GM23338 (cell line): ENCODE data around the gene TPST2. TPM values are rescaled to one million over a fixed set of nuclear protein-coding genes. Genes with fewer than 3 reads are reported as not detected.

Experiments used
- ATAC-seq: fragments of 200-7000 bp; cut with Tn5 transposase; 3 replicates; pipeline ENCODE4 v1.9.1; 2020
- DNase-seq: peaks from one replicate; pipeline ENCODE4 v3.0.0-alpha.2; 2015; ENCODE audit warnings: low spot score
- H2AFZ ChIP-seq: fragments of 200-600 bp; sonication (generic); 2 replicates; pipeline ENCODE4 v1.8.0; 2016; ENCODE audit warnings: antibody characterized with exemption, mild to moderate bottlenecking, moderate library complexity
- H3F3A ChIP-seq: fragments of 200-600 bp; sonication (generic); replicated peaks from 2 replicates; pipeline ENCODE4 v1.8.0; 2017; ENCODE audit warnings: antibody characterized with exemption, mixed run types, low read depth
- H3K27ac ChIP-seq: fragments of 200-600 bp; sonication (generic); 2 replicates; pipeline ENCODE4 v1.6.1; 2016; ENCODE audit warnings: low read depth
- H3K27me3 ChIP-seq: fragments of 200-600 bp; sonication (generic); 2 replicates; pipeline ENCODE4 v1.8.0; 2016; ENCODE audit warnings: mild to moderate bottlenecking, mixed run types, moderate library complexity; ENCODE audit not compliant: insufficient read depth
- H3K36me3 ChIP-seq: fragments of 200-600 bp; sonication (generic); 2 replicates; pipeline ENCODE4 v1.8.0; 2016; ENCODE audit warnings: mild to moderate bottlenecking; ENCODE audit not compliant: insufficient read depth
- H3K4me1 ChIP-seq: fragments of 200-600 bp; sonication (generic); 2 replicates; pipeline ENCODE4 v1.8.0; 2016; ENCODE audit warnings: mild to moderate bottlenecking, moderate library complexity; ENCODE audit not compliant: insufficient read depth
- H3K4me2 ChIP-seq: fragments of 200-600 bp; sonication (generic); 2 replicates; pipeline ENCODE4 v1.7.1; 2017; ENCODE audit warnings: mixed run types
- H3K4me3 ChIP-seq: fragments of 200-600 bp; sonication (generic); 2 replicates; pipeline ENCODE4 v1.6.1; 2016; ENCODE audit warnings: mixed run types
- H3K79me2 ChIP-seq: fragments of 200-600 bp; sonication (generic); replicated peaks from 2 replicates; pipeline ENCODE4 v1.8.0; 2017; ENCODE audit warnings: mild to moderate bottlenecking; ENCODE audit not compliant: insufficient read depth
- H3K9me2 ChIP-seq: fragments of 200-600 bp; sonication (generic); 2 replicates; pipeline ENCODE4 v1.8.0; 2017; ENCODE audit not compliant: insufficient read depth
- H4K20me1 ChIP-seq: fragments of 200-600 bp; sonication (generic); replicated peaks from 2 replicates; pipeline ENCODE4 v1.8.0; 2017; ENCODE audit warnings: mild to moderate bottlenecking; ENCODE audit not compliant: insufficient read depth
- H3K27ac Mint-ChIP-seq: 2 replicates; pipeline ENCODE4 v1.8.0; 2020; ENCODE audit warnings: inconsistent platforms, mild to moderate bottlenecking, moderate library complexity, mixed read lengths
- H3K27me3 Mint-ChIP-seq: 3 replicates; pipeline ENCODE4 v1.8.0; 2022; ENCODE audit warnings: low read depth, mild to moderate bottlenecking, moderate library complexity, mixed read lengths, inconsistent platforms; ENCODE audit not compliant: insufficient read depth, poor library complexity
- H3K36me3 Mint-ChIP-seq: 3 replicates; pipeline ENCODE4 v1.8.0; 2021; ENCODE audit warnings: low read depth, mild to moderate bottlenecking, inconsistent platforms, moderate library complexity, mixed read lengths
- H3K4me1 Mint-ChIP-seq: 3 replicates; pipeline ENCODE4 v1.8.0; 2020; ENCODE audit warnings: mild to moderate bottlenecking, inconsistent platforms, mixed read lengths
- H3K4me3 Mint-ChIP-seq: 3 replicates; pipeline ENCODE4 v1.8.0; 2021; ENCODE audit warnings: moderate library complexity, mild to moderate bottlenecking, inconsistent platforms, mixed read lengths
- H3K9me3 Mint-ChIP-seq: 3 replicates; pipeline ENCODE4 v1.8.0; 2020; ENCODE audit warnings: moderate library complexity, mild to moderate bottlenecking, inconsistent platforms, mixed read lengths
- EZH2 ChIP-seq: fragments of 200-600 bp; sonication (generic); IDR thresholded peaks from one replicate; pipeline ENCODE4 v1.8.0; 2017; ENCODE audit warnings: antibody characterized with exemption, mild to moderate bottlenecking, low read depth; ENCODE audit not compliant: unreplicated experiment
- EZH2phosphoT487 ChIP-seq: fragments of 200-600 bp; sonication (generic); IDR thresholded peaks from one replicate; pipeline ENCODE4 v1.8.1; 2018; ENCODE audit warnings: antibody characterized with exemption; ENCODE audit not compliant: unreplicated experiment
- NANOG ChIP-seq: IDR thresholded peaks from 2 replicates; pipeline ENCODE4 v1.6.1; 2016; ENCODE audit warnings: antibody characterized with exemption, borderline replicate concordance
- STAT1 ChIP-seq: IDR thresholded peaks from one replicate; pipeline ENCODE4 v1.6.1; 2016; ENCODE audit warnings: antibody characterized with exemption; ENCODE audit not compliant: unreplicated experiment
- ZNF114 ChIP-seq: fragments of 250-450 bp; sonication (Bioruptor Pico); IDR thresholded peaks from 2 replicates; pipeline ENCODE4 v1.5.0; 2020; ENCODE audit warnings: mild to moderate bottlenecking, moderate library complexity
- ZNF331 ChIP-seq: fragments of 250-450 bp; sonication (Bioruptor Pico); IDR thresholded peaks from 2 replicates; pipeline ENCODE4 v1.5.0; 2020; ENCODE audit warnings: low read depth, mild to moderate bottlenecking, moderate library complexity
- polyA plus RNA-seq: library from polyadenylated mRNA; unstranded; fragments of >200 nt; fragmentation: Nextera tagmentation; extraction: Ambion mirVana; gene quantifications from 2 replicates; pipeline ENCODE4 v1.2.1, GENCODE V29; 2016
- total RNA-seq: library from RNA; depleted of rRNA; stranded (reverse); fragments of >200 nt; shearing (Covaris generic); gene quantifications from 2 replicates; pipeline ENCODE4 v1.2.3, GENCODE V29; 2014
- TF ChIP-seq, protein P1 (sequence below): IDR thresholded peaks from one replicate; pipeline ENCODE4 v1.6.1; 2018; ENCODE audit warnings: antibody characterized with exemption; ENCODE audit not compliant: unreplicated experiment
- TF ChIP-seq, protein P2 (sequence below): fragments of 250-450 bp; sonication (Bioruptor Pico); IDR thresholded peaks from 2 replicates; pipeline ENCODE4 v1.5.0; 2020; ENCODE audit warnings: mild to moderate bottlenecking, moderate library complexity

Gene TPST2
- total and polyA plus RNA-seq, 2 experiments from 2014 or later, result 37.9 to 127 TPM

GRCh38 chr22:26612652-26613051 lies 22.7 kb upstream of the TPST2 start (continued):
- TF ChIP-seq NANOG (no peak), ZNF331 (CRISPR knock-in tag) (no peak), STAT1 (no peak)

DNA sequence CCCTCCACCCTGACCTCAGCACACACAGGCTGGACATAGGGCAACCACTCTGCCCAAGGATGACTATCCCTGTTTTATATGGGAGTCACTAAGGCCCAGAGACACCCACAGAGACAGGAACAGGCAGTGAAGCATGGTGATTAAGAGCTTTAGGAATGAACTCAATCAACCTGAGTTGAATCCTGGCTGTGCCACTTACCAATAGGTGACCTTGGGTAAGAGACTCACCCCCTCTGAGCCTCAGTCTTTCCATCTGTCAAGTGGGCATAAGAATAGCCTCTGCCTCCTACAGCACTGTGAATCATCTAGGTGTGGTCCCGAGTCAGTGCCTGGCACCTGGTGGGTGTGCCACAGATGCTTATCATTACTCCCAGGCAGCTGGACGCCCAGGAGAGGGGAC lies 21.1 kb upstream of the TPST2 start:
- no peak overlapping the region for H3K27ac Mint-ChIP-seq
- ATAC-seq (no peak), DNase-seq (no peak)
- no peaks in the 10 kb centered on the region for H3K36me3 ChIP-seq
- H2AFZ ChIP-seq, result no peak overlapping the region
- TF ChIP-seq ZNF331 (CRISPR knock-in tag) (no peak), EZH2phosphoT487 (no peak), ZNF114 (CRISPR knock-in tag) (no peak), EZH2 (no peak)
- TF ChIP-seq, protein P1, sequence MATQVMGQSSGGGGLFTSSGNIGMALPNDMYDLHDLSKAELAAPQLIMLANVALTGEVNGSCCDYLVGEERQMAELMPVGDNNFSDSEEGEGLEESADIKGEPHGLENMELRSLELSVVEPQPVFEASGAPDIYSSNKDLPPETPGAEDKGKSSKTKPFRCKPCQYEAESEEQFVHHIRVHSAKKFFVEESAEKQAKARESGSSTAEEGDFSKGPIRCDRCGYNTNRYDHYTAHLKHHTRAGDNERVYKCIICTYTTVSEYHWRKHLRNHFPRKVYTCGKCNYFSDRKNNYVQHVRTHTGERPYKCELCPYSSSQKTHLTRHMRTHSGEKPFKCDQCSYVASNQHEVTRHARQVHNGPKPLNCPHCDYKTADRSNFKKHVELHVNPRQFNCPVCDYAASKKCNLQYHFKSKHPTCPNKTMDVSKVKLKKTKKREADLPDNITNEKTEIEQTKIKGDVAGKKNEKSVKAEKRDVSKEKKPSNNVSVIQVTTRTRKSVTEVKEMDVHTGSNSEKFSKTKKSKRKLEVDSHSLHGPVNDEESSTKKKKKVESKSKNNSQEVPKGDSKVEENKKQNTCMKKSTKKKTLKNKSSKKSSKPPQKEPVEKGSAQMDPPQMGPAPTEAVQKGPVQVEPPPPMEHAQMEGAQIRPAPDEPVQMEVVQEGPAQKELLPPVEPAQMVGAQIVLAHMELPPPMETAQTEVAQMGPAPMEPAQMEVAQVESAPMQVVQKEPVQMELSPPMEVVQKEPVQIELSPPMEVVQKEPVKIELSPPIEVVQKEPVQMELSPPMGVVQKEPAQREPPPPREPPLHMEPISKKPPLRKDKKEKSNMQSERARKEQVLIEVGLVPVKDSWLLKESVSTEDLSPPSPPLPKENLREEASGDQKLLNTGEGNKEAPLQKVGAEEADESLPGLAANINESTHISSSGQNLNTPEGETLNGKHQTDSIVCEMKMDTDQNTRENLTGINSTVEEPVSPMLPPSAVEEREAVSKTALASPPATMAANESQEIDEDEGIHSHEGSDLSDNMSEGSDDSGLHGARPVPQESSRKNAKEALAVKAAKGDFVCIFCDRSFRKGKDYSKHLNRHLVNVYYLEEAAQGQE, result no peak
- no peaks in the 10 kb centered on the region for H4K20me1 ChIP-seq
- no peaks in the 10 kb centered on the region for H3K36me3 Mint-ChIP-seq
- H3K27ac ChIP-seq, result no peak overlapping the region
- H3K4me1 Mint-ChIP-seq, result peaks cover 50% of the 10 kb centered on the region
- no peaks in the 10 kb centered on the region for H3K79me2 ChIP-seq
- H3K9me3 Mint-ChIP-seq, result no peaks in the 10 kb centered on the region
- peaks cover 37% of the 10 kb centered on the region for H3K27me3 Mint-ChIP-seq
- H3K4me2 ChIP-seq, result no peak overlapping the region
- H3F3A ChIP-seq, result peaks cover 6% of the 10 kb centered on the region
- no peaks in the 10 kb centered on the region; the same call in 1 of the 2 replicates for H3K9me2 ChIP-seq
- H3K27me3 ChIP-seq, result peaks cover 34% of the 10 kb centered on the region
- H3K4me1 ChIP-seq, result peaks cover 58% of the 10 kb centered on the region
- H3K4me3 ChIP-seq, result no peak overlapping the region
- H3K4me3 Mint-ChIP-seq, result no peak overlapping the region

DNA sequence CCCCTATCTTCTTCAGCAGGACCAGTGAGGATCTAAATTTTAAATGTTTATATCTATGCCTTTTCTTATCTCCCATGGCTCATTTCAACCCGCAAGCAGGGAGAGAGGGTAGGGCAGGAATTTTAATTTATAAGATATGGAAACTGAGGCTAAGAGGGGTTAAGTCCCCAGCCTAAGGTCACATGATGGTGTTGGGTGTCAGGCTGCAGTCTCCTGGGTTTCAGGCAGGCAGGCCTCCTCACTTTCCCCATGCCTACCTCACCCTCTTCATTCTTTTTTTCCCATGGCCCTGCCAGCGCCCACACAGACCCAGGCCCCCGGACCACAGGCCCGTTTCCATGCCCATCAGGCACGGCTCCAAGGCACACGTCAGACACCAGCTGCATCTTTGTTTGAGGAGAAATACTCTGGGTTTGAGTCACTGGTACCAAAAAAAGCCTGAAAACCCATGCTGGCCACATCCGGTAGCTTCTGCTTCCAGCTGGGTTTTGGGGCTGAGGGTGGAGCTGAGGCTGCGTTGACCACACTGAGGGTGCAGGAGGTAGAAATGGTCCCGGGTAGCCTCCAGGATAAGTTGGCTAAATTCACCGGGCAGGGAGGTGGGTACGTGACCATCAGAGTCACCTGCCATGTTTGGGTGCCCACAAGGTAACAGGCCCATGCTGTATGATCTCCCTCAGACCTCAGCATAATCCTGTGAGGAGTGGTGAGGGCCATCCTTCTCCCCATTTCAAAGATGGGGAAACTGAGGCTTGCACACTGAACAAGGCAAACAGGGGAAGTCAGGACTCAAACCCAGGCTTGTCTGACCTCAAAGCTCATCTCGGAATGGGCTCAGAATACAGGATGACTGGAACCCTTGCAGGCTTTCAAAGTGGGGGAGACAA lies 20.4 kb upstream of the TPST2 start:
- Histone ChIP-seq H3K36me3 (no peaks in the 10 kb centered on the region), H3K9me2 (no peaks in the 10 kb centered on the region; the same call in 1 of the 2 replicates), H3K27me3 (peaks cover 30% of the 10 kb centered on the region), H3K4me2 (no peak overlapping the region), H3K79me2 (no peaks in the 10 kb centered on the region), H3K4me1 (peaks cover 52% of the 10 kb centered on the region), H2AFZ (no peak overlapping the region), H3F3A (peaks cover 6% of the 10 kb centered on the region; the same call in 1 of the 2 replicates), H3K27ac (no peak overlapping the region), H4K20me1 (no peaks in the 10 kb centered on the region), H3K4me3 (no peak overlapping the region)
- no peak for DNase-seq
- Mint-ChIP-seq H3K27ac (no peak overlapping the region), H3K27me3 (peaks cover 33% of the 10 kb centered on the region), H3K36me3 (no peaks in the 10 kb centered on the region), H3K4me1 (peaks cover 44% of the 10 kb centered on the region), H3K4me3 (no peak overlapping the region), H3K9me3 (no peaks in the 10 kb centered on the region)
- no peak for ATAC-seq
- TF ChIP-seq, protein P2, sequence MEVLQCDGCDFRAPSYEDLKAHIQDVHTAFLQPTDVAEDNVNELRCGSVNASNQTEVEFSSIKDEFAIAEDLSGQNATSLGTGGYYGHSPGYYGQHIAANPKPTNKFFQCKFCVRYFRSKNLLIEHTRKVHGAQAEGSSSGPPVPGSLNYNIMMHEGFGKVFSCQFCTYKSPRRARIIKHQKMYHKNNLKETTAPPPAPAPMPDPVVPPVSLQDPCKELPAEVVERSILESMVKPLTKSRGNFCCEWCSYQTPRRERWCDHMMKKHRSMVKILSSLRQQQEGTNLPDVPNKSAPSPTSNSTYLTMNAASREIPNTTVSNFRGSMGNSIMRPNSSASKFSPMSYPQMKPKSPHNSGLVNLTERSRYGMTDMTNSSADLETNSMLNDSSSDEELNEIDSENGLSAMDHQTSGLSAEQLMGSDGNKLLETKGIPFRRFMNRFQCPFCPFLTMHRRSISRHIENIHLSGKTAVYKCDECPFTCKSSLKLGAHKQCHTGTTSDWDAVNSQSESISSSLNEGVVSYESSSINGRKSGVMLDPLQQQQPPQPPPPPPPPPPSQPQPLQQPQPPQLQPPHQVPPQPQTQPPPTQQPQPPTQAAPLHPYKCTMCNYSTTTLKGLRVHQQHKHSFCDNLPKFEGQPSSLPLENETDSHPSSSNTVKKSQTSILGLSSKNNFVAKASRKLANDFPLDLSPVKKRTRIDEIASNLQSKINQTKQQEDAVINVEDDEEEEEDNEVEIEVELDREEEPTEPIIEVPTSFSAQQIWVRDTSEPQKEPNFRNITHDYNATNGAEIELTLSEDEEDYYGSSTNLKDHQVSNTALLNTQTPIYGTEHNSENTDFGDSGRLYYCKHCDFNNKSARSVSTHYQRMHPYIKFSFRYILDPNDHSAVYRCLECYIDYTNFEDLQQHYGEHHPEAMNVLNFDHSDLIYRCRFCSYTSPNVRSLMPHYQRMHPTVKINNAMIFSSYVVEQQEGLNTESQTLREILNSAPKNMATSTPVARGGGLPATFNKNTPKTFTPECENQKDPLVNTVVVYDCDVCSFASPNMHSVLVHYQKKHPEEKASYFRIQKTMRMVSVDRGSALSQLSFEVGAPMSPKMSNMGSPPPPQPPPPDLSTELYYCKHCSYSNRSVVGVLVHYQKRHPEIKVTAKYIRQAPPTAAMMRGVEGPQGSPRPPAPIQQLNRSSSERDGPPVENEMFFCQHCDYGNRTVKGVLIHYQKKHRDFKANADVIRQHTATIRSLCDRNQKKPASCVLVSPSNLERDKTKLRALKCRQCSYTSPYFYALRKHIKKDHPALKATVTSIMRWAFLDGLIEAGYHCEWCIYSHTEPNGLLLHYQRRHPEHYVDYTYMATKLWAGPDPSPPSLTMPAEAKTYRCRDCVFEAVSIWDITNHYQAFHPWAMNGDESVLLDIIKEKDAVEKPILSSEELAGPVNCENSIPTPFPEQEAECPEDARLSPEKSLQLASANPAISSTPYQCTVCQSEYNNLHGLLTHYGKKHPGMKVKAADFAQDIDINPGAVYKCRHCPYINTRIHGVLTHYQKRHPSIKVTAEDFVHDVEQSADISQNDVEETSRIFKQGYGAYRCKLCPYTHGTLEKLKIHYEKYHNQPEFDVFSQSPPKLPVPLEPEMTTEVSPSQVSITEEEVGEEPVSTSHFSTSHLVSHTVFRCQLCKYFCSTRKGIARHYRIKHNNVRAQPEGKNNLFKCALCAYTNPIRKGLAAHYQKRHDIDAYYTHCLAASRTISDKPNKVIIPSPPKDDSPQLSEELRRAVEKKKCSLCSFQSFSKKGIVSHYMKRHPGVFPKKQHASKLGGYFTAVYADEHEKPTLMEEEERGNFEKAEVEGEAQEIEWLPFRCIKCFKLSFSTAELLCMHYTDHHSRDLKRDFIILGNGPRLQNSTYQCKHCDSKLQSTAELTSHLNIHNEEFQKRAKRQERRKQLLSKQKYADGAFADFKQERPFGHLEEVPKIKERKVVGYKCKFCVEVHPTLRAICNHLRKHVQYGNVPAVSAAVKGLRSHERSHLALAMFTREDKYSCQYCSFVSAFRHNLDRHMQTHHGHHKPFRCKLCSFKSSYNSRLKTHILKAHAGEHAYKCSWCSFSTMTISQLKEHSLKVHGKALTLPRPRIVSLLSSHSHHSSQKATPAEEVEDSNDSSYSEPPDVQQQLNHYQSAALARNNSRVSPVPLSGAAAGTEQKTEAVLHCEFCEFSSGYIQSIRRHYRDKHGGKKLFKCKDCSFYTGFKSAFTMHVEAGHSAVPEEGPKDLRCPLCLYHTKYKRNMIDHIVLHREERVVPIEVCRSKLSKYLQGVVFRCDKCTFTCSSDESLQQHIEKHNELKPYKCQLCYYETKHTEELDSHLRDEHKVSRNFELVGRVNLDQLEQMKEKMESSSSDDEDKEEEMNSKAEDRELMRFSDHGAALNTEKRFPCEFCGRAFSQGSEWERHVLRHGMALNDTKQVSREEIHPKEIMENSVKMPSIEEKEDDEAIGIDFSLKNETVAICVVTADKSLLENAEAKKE (CRISPR knock-in tag), result no peak
- TF ChIP-seq ZNF331 (CRISPR knock-in tag), result no peak
